Spleen (tissue), 7 donors: ENCODE data around the gene MYO16.

Source experiments
- CTCF ChIP-seq, 11 experiments: fragments of 200-600 bp in 7 of 11; fragments of 450-650 bp in 4 of 11; sonication (generic) in 4 of 11; IDR thresholded peaks in 8 of 11; conservative IDR thresholded peaks in 3 of 11; 1 replicate in 7 of 11; 2 replicates in 4 of 11; pipeline versions ENCODE4 v1.4.0 to v1.8.0; 2016 to 2021; ENCODE audit warnings: antibody characterized with exemption in 11 of 11, inconsistent platforms in 4 of 11, mild to moderate bottlenecking in 1 of 11
- POLR2A ChIP-seq, 3 donors: fragments of 450-650 bp; IDR thresholded peaks; one replicate each; pipeline ENCODE4 v1.5.1; 2017; ENCODE audit warnings: antibody characterized with exemption in 3 of 3, mild to moderate bottlenecking in 1 of 3
- POLR2AphosphoS5 ChIP-seq, 3 donors: sonication (generic); formaldehyde crosslinking; IDR thresholded peaks; one replicate each; pipeline ENCODE4 v1.5.1; 2017; ENCODE audit warnings: antibody characterized with exemption in 3 of 3
- donor health status: DM: no; HTN: no; CAD: no; lungs with moderate emphysema.
- donor health status: DM: no; HTN: no; CAD: no.
- donor health status: DM: no; HTN: no; CAD: no.

GRCh38 chr13:109126178-109126577 lies 496.8 kb downstream of the MYO16 start:
- no peak for TF ChIP-seq CTCF (IDR thresholded peaks at IDR 0.05 in 8 of 11, conservative IDR thresholded peaks at IDR 0.05 in 3 of 11)
- TF ChIP-seq POLR2A (IDR thresholded peaks at IDR 0.05) = no peak
- TF ChIP-seq POLR2AphosphoS5 (IDR thresholded peaks at IDR 0.05) = no peak
